DND-41 (cell line): Measurements from ENCODE around the gene MED25.
A peak's percentile ranks its signal among the peaks of the same experiment; 100 is the strongest.

Experiments used
- ATAC-seq: fragments of 200-7000 bp; cut with Tn5 transposase; 3 replicates; pipeline ENCODE4 v1.9.1; 2021; ENCODE audit warnings: low read depth; ENCODE audit not compliant: insufficient read depth
- DNase-seq: peaks from one replicate; pipeline ENCODE4 v3.0.0-alpha.2; 2020
- H2AFZ ChIP-seq: 2 replicates; pipeline ENCODE4 v1.6.0; 2012; ENCODE audit warnings: low read depth, low read length
- H3K27ac ChIP-seq: 2 replicates; pipeline ENCODE4 v1.5.1; 2012; ENCODE audit warnings: low read length, inconsistent platforms
- H3K27me3 ChIP-seq: fragments of 200-600 bp; sonication (generic); 2 replicates; pipeline ENCODE4 v1.6.0; 2012; ENCODE audit warnings: low read length, mild to moderate bottlenecking, inconsistent platforms; ENCODE audit not compliant: insufficient read depth, poor library complexity
- H3K36me3 ChIP-seq: 2 replicates; pipeline ENCODE4 v1.5.1; 2012; ENCODE audit warnings: low read length, inconsistent platforms; ENCODE audit not compliant: insufficient read depth
- H3K4me1 ChIP-seq: 2 replicates; pipeline ENCODE4 v1.5.1; 2012; ENCODE audit warnings: mild to moderate bottlenecking, low read length; ENCODE audit not compliant: insufficient read depth
- H3K4me2 ChIP-seq: 2 replicates; pipeline ENCODE4 v1.6.0; 2012; ENCODE audit warnings: mild to moderate bottlenecking, moderate library complexity, low read length, inconsistent platforms; ENCODE audit not compliant: insufficient read depth
- H3K4me3 ChIP-seq, 2 experiments: fragments of 200-600 bp in 1 of 2; shearing (Covaris generic) in 1 of 2; 2 replicates each; pipeline ENCODE4 v1.5.1; 2012 to 2016; ENCODE audit warnings: inconsistent platforms in 2 of 2, low read length in 2 of 2, mild to moderate bottlenecking in 2 of 2, low read depth in 1 of 2, moderate library complexity in 1 of 2
- H3K79me2 ChIP-seq: 2 replicates; pipeline ENCODE4 v1.6.0; 2012; ENCODE audit warnings: low read length, inconsistent platforms; ENCODE audit not compliant: insufficient read depth
- H3K9ac ChIP-seq: 2 replicates; pipeline ENCODE4 v1.6.0; 2012; ENCODE audit warnings: low read depth, mild to moderate bottlenecking, inconsistent platforms, low read length, moderate library complexity
- H3K9me3 ChIP-seq: 2 replicates; pipeline ENCODE4 v1.5.1; 2012; ENCODE audit warnings: low read length, moderate library complexity, mild to moderate bottlenecking, inconsistent platforms; ENCODE audit not compliant: insufficient read depth, severe bottlenecking
- H4K20me1 ChIP-seq: 2 replicates; pipeline ENCODE4 v1.6.0; 2012; ENCODE audit warnings: low read length; ENCODE audit not compliant: insufficient read depth
- EZH2 ChIP-seq: IDR thresholded peaks from 3 replicates; pipeline ENCODE4 v1.6.1; 2012; ENCODE audit warnings: borderline replicate concordance, low read depth, mild to moderate bottlenecking, moderate library complexity, low read length, inconsistent platforms; ENCODE audit not compliant: severe bottlenecking
- TF ChIP-seq, protein P1 (sequence below): IDR thresholded peaks from 2 replicates; pipeline ENCODE4 v1.5.1; 2012; ENCODE audit warnings: borderline replicate concordance, low read length, moderate library complexity, mild to moderate bottlenecking; ENCODE audit not compliant: poor library complexity, severe bottlenecking; ENCODE audit errors: extremely low read depth

The MED25 gene

DNA sequence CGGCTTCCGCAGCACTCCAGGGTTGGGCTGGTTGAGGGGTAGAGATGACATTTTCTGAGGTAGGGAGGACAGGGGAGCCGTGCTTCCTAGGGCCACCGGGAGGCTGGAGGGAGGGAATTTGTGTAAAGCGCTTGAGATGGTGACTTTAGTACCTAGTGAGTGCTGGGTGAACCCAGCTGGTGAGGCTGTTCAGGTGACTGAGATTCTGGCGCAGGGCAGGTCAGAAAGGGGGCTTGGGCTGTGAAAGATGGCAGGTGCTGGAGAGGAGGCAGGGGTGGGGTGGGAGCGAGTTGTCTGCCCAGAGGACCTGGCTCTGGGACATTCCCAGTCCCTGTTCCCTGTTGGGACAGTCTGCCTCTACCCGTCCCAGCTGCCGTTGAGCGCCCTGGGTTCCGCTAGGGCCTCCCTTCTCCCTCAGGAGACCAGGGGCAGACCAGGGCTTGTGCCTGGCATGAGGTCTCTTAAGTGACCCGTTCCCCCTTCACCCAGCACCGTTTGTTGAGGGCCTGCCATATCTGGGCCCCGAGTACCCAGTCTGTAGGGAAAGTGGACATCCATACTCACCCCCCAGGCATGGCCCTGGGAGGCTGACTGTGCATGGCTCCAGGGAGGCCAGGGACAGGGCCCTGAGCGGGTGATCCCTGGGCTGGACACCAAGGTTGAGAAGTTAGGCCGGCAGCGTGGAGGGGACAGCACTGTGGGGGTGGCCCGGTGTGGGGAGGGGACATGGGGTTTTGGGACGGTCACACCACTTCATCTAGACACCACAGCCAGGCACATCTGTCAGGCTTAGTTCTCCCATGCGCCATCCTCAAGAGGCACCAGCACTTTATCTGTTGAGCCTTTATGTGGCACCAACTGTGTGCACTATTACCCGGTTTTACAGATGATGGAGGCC, 37.8 kb downstream of the MED25 start:
- no peak for DNase-seq
- Histone ChIP-seq H3K36me3 (peaks cover 84% of the 10 kb centered on the region), H3K79me2 (peaks cover 62% of the 10 kb centered on the region), H3K9ac (no peak overlapping the region), H3K4me3 (no peak overlapping the region), H3K9me3 (no peaks in the 10 kb centered on the region), H4K20me1 (peaks cover 85% of the 10 kb centered on the region), H2AFZ (no peak overlapping the region), H3K4me1 (peaks cover 25% of the 10 kb centered on the region), H3K27me3 (no peaks in the 10 kb centered on the region), H3K4me2 (no peak overlapping the region), H3K27ac (no peak overlapping the region)
- TF ChIP-seq, protein P1, sequence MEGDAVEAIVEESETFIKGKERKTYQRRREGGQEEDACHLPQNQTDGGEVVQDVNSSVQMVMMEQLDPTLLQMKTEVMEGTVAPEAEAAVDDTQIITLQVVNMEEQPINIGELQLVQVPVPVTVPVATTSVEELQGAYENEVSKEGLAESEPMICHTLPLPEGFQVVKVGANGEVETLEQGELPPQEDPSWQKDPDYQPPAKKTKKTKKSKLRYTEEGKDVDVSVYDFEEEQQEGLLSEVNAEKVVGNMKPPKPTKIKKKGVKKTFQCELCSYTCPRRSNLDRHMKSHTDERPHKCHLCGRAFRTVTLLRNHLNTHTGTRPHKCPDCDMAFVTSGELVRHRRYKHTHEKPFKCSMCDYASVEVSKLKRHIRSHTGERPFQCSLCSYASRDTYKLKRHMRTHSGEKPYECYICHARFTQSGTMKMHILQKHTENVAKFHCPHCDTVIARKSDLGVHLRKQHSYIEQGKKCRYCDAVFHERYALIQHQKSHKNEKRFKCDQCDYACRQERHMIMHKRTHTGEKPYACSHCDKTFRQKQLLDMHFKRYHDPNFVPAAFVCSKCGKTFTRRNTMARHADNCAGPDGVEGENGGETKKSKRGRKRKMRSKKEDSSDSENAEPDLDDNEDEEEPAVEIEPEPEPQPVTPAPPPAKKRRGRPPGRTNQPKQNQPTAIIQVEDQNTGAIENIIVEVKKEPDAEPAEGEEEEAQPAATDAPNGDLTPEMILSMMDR, result peak; percentile 8
- TF ChIP-seq EZH2, result no peak
- ATAC-seq, result no peak

DNA sequence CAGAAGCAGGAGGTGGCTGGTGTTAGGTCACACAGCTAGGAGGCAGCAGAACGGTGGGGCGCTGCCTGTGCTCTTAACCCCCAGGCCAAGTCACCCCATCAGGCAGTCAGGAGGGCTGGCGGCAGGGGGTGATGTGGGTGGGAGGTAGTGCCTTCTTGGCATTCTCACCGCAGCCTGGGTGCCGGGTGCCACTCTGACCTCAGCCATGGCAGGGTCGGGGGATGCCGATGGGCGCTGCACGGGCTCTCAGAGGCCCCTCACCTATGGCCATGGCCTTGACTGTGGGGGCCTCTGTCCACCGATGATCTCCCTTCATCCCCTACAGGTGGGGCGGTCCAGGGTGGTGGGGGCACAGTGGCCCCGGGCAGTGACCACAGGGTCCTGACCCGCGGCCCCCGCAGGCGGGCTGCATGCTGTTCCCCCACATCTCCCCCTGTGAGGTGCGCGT, 38.5 kb downstream of the MED25 start:
- DNase-seq (no peak), ATAC-seq (no peak)
- Histone ChIP-seq H3K9ac (no peak overlapping the region), H3K4me3 (no peak overlapping the region), H2AFZ (no peak overlapping the region), H3K4me2 (no peak overlapping the region), H3K36me3 (peaks cover 90% of the 10 kb centered on the region), H3K27me3 (no peaks in the 10 kb centered on the region), H3K4me1 (peaks cover 25% of the 10 kb centered on the region), H4K20me1 (peaks cover 88% of the 10 kb centered on the region), H3K79me2 (peaks cover 58% of the 10 kb centered on the region), H3K9me3 (no peaks in the 10 kb centered on the region), H3K27ac (no peak overlapping the region)
- TF ChIP-seq, protein P1, result no peak
- no peak for TF ChIP-seq EZH2

DNA sequence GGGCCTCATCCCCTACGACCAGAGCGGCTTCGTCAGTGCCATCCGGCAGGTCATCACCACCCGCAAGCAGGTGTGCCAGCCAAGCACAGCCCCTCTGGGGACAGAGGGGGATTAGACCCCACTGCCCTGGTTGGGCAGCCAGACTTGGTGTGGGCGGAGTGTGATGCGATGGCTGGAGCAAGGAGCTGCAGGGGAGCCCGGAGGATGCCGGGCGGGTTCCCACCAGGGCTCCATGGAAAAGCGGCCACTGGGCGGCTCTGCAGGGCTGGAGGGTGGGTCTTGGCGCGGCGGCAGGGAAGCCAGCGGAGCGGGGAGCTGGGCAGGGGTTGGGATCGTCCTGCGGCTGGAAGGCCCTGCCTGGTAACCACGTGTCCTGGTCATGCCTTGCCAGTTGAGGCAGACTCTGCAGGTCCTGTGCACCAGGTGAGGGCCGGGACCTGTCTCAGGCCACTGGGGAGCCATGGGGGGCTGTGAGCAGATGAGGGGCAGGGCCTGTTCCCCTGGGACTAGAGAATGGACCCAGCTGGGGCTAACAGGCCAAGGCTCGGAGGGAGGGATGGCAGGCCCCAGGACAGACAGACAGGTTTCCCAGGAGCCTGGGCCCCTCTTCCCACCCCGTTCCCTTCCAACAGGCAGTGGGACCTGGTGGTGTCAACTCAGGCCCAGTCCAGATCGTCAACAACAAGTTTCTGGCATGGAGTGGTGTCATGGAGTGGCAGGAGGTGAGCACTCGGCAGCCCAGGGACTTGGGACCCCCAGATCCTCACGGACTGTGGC, 39.2 kb downstream of the MED25 start:
- Histone ChIP-seq H3K27me3 (no peaks in the 10 kb centered on the region), H3K9me3 (no peaks in the 10 kb centered on the region), H3K36me3 (peaks cover 90% of the 10 kb centered on the region), H3K4me3 (no peak overlapping the region), H3K4me2 (no peak overlapping the region), H3K9ac (no peak overlapping the region), H4K20me1 (peaks cover 87% of the 10 kb centered on the region), H3K79me2 (peaks cover 51% of the 10 kb centered on the region), H3K27ac (no peak overlapping the region), H3K4me1 (peaks cover 21% of the 10 kb centered on the region), H2AFZ (no peak overlapping the region)
- ATAC-seq, result no peak; the same call in 2 of the 3 replicates
- TF ChIP-seq EZH2, result no peak
- TF ChIP-seq, protein P1, result no peak
- no peak for DNase-seq
